ENCODE results near the gene COL23A1. TPM values are rescaled to one million over a fixed set of nuclear protein-coding genes. Genes with fewer than 3 reads are reported as not detected.

The COL23A1 gene
- total RNA-seq, 1 donor from 2014 or later: 4.3 TPM

- intact Hi-C loops (cut with DNase I): no loop called here
- Histone ChIP-seq H3K27ac (no peak overlapping the region), H3K36me3 (no peaks in the 10 kb centered on the region), H3K9me3 (no peaks in the 10 kb centered on the region), H3K4me3 (no peak overlapping the region), H3K27me3 (no peaks in the 10 kb centered on the region), H3K4me1 (peaks cover 0 to 3% of the 10 kb centered on the region in 2 donors)
- TF ChIP-seq CTCF (IDR thresholded peaks at IDR 0.05): no peak
- DNase-seq (ENCODE audit: low spot score in 2 of 2): no peak
Measured at GRCh38 chr5:178351221-178352034, 238.8 kb downstream of the COL23A1 start.

- Histone ChIP-seq H3K36me3 (no peaks in the 10 kb centered on the region), H3K27ac (no peak overlapping the region), H3K4me3 (no peak overlapping the region), H3K9me3 (no peaks in the 10 kb centered on the region), H3K4me1 (no peaks in the 10 kb centered on the region), H3K27me3 (no peaks in the 10 kb centered on the region)
- no peak for TF ChIP-seq CTCF (IDR thresholded peaks at IDR 0.05)
- DNase-seq (ENCODE audit: low spot score in 2 of 2): no peak
- intact Hi-C loops (cut with DNase I): no loop called here
Measured at GRCh38 chr5:178350361-178351220, 239.6 kb downstream of the COL23A1 start.

DNA sequence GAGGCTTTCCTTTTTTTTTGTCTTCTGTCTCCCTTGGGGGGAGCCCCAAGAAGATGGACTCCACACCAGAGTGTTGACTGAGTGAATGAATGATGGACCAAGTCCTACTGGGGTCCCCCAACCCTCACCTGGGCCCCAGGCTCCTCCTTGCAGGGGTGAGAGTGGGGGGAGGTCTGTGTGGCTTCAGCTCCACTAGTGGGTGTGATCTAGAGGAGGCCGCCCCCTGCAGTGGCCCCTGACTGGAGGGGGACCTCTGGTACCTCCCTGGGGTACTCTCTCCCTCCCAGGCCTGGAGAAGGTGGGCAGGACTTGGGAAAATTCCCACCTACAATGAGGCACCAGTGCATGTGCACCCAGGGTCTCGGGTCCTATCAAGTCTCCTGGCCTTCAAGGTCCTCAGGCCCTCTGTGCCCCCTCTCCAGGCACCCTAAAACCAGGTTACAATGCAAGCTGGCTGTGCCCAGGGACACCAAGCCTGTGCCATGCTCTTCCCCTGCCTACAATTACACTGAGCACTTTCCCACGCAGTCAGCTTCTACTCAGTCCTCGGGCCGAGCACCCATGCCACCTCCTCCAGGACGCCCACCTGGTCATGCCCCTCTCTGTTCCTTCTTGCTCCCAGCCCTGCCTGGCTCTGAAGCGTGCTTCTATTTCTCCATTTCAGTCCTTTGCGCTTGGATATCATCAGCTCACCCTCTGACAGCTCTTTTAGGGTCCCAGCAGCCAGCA is 240.4 kb downstream of the COL23A1 start:
- no peak for DNase-seq (ENCODE audit: low spot score in 2 of 2)
- Histone ChIP-seq H3K27me3 (no peaks in the 10 kb centered on the region), H3K4me1 (no peaks in the 10 kb centered on the region), H3K4me3 (no peak overlapping the region), H3K27ac (no peak overlapping the region), H3K36me3 (no peaks in the 10 kb centered on the region), H3K9me3 (no peaks in the 10 kb centered on the region)
- TF ChIP-seq CTCF (IDR thresholded peaks at IDR 0.05): no peak
- intact Hi-C loops (cut with DNase I): no loop called here

DNA sequence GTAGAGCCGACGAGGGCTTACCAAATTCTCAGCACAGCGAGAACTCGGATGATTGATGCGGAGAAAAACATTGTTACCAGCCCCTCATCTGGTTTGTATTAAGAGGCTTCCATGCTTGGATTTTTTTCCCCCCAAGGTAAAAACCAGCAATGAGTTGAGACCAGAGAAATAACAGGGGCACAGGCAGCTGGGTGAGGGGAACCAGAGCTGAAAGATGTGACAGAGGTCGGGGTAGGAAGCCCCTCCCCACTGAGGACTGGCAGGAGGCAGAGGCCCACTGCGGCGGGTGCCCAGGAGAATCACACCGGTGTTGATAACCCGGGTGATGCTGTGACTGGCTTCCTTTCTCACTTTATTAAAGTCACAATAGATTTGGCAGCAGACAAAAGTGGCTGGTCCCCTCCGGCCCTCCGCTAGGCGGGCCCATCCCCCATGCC is 241.1 kb downstream of the COL23A1 start:
- H3K27ac ChIP-seq: no peak overlapping the region
- H3K4me3 ChIP-seq: no peak overlapping the region
- no peaks in the 10 kb centered on the region for H3K27me3 ChIP-seq
- TF ChIP-seq CTCF (IDR thresholded peaks at IDR 0.05): no peak
- no peaks in the 10 kb centered on the region for H3K36me3 ChIP-seq
- intact Hi-C loops (cut with DNase I): no loop called here
- no peaks in the 10 kb centered on the region for H3K4me1 ChIP-seq
- H3K9me3 ChIP-seq: no peaks in the 10 kb centered on the region
- no peak for DNase-seq (ENCODE audit: low spot score in 2 of 2)

DNA sequence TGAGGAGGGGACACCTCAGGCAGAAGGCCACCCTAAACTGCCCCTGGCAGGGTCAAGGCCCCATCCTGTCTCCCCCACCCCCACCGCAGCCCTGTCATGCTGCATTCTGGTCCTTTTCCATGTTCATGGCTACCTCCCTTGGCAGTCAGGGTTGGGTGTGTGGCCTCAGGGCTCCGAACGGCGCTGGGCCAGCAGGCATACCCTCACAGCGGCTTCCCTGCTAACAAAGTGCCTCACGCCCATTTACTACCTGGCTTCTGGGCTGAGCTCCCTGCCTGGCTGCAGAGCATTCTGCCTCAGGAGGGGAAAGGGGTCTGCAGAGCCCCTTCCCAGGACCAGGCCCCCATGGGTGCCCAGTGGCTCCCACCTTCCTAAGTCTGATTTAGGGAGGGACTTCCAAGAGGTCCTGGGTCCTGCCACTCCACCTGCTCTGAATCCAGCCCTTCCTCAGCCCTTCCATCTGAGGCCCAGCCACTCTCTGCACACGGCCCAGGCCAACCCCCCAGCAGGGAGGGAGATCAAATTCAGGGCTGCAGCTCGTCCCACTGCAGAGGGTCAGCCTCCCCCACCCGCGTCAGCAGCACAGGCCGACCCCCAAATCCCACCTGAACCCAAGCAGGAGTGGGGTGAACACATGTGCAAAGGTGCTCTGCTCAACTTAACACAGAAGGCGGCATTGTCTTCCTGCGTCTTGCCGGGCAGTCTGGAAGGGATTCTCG is 241.7 kb downstream of the COL23A1 start:
- Histone ChIP-seq H3K4me1 (no peaks in the 10 kb centered on the region), H3K4me3 (no peak overlapping the region), H3K9me3 (no peaks in the 10 kb centered on the region), H3K27me3 (no peaks in the 10 kb centered on the region), H3K36me3 (no peaks in the 10 kb centered on the region), H3K27ac (no peak overlapping the region)
- no peak for TF ChIP-seq CTCF (IDR thresholded peaks at IDR 0.05)
- no peak for DNase-seq (ENCODE audit: low spot score in 2 of 2)
- intact Hi-C loops (cut with DNase I): no loop called here

All from ascending aorta (tissue), 2 donors.